ENCODE measurements around the gene CNOT4.

Gene CNOT4

DNA sequence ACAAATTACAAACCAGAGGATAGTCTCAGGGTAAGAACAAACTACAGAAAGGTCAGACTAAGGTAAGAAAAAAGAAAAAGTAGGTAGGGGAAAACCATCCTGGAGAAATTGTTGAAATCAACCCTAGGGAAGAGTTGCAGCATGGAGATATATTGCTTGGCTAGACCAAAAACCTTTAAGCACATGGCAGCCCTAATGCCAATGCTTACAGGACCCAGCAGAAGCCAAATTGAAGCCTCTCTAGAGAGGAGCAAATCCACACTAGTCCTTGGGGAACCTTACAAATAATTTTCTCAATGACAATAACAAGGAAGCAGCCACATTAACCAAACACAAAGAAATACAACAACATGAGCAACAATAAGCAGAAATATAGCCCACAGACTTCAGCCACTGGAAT is 81.9 kb downstream of the CNOT4 start:
- H3K4me3 Mint-ChIP-seq, result no peak overlapping the region
- no peak overlapping the region for H3K27ac Mint-ChIP-seq
- H3K4me1 Mint-ChIP-seq, result no peaks in the 10 kb centered on the region
- no peaks in the 10 kb centered on the region for H3K27me3 Mint-ChIP-seq (ENCODE audit: low read depth, poor library complexity)
- H3K36me3 Mint-ChIP-seq (ENCODE audit: low read depth), result peaks cover 42% of the 10 kb centered on the region
- DNase-seq, result no peak
- TF ChIP-seq, protein P1, sequence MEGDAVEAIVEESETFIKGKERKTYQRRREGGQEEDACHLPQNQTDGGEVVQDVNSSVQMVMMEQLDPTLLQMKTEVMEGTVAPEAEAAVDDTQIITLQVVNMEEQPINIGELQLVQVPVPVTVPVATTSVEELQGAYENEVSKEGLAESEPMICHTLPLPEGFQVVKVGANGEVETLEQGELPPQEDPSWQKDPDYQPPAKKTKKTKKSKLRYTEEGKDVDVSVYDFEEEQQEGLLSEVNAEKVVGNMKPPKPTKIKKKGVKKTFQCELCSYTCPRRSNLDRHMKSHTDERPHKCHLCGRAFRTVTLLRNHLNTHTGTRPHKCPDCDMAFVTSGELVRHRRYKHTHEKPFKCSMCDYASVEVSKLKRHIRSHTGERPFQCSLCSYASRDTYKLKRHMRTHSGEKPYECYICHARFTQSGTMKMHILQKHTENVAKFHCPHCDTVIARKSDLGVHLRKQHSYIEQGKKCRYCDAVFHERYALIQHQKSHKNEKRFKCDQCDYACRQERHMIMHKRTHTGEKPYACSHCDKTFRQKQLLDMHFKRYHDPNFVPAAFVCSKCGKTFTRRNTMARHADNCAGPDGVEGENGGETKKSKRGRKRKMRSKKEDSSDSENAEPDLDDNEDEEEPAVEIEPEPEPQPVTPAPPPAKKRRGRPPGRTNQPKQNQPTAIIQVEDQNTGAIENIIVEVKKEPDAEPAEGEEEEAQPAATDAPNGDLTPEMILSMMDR (IDR thresholded peaks at IDR 0.05), result no peak
- H3K9me3 Mint-ChIP-seq, result no peaks in the 10 kb centered on the region

DNA sequence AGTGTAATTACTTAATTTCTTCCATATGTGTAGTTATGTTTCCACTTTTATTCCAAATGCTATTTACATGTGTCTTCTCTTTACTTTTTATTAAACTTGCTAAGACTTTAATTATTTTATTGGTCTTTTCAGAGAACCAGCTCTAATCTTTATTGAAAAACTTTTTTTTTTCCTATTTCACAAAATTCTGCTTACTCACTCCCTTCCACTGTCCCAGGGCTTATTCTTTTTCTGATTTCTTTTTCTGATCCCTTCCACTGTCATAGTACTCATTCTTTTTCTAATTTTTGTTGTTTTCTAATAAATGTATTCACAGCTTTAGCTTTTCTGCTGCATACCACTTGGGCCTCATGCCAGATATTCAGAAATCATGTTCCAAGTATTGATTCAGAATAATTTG is 82.7 kb downstream of the CNOT4 start:
- no peaks in the 10 kb centered on the region for H3K27me3 Mint-ChIP-seq (ENCODE audit: low read depth, poor library complexity)
- no peak overlapping the region for H3K4me3 Mint-ChIP-seq
- DNase-seq, result no peak
- no peaks in the 10 kb centered on the region for H3K4me1 Mint-ChIP-seq
- no peaks in the 10 kb centered on the region for H3K9me3 Mint-ChIP-seq
- TF ChIP-seq, protein P1 (IDR thresholded peaks at IDR 0.05), result no peak
- H3K27ac Mint-ChIP-seq, result no peak overlapping the region
- peaks cover 34% of the 10 kb centered on the region for H3K36me3 Mint-ChIP-seq (ENCODE audit: low read depth)

DNA sequence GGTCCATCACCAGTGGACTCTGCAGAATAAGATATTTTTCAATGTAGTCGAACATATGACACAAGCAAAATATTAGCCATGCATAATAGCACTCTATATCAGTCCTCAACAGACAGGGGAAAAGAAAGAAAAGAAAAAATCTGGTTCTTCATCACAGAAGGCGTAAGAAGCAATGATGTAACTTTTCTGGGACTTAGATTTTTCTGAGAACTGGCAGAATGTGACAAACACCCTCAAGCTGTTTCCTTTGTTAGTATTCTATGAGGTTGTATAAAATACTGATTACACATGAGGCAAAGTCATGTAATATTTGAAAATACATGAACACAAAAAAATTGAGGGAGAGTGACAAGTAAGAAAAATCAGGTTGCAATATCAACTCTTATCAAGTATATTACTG is 84.9 kb downstream of the CNOT4 start:
- Mint-ChIP-seq H3K9me3 (no peaks in the 10 kb centered on the region), H3K4me1 (no peaks in the 10 kb centered on the region), H3K4me3 (no peak overlapping the region), H3K27me3 (ENCODE audit: low read depth, poor library complexity) (no peaks in the 10 kb centered on the region), H3K36me3 (ENCODE audit: low read depth) (peaks cover 32% of the 10 kb centered on the region), H3K27ac (peak overlapping the region; percentile 28)
- no peak for DNase-seq
- TF ChIP-seq, protein P1 (IDR thresholded peaks at IDR 0.05), result no peak

DNA sequence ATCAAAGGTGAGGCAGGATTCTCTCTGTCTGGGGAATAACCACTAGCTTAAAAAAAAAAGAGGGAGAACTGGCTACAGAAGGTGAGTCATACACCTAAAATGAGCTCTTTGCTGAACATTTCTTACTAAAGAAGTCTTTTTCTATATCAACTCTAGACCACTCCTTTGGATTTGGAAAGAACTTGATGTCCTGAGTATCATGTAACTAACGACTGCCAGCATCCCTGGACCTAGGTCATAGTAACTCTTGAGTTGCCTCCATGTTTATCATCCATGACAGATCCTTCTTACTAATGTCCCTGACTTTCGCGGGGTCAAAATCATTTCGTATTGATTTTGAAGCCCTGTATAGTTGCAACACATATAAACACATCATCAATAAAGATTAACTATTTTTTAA is 89.1 kb downstream of the CNOT4 start:
- no peak overlapping the region for H3K4me3 Mint-ChIP-seq
- no peak overlapping the region for H3K27ac Mint-ChIP-seq
- no peak for DNase-seq

DNA sequence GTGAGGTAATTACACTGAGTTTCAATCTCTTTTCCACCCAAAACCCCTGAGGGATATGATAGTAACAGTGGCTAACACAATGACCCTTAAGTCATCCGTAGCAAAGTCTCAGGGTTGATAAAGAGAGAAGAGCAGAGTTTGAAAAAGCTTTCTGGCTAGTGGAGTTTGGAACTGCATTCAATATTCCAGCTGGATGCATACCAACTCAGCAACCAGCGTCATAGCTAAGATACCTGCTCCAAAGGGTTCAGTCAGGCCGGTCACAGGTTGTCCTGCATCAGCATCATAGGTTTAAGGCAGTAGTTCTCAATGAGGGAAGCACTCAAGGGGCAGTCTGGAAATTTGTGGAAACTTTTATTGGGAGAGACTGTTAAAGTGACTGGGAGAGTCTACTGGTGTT is 93.5 kb downstream of the CNOT4 start:
- TF ChIP-seq, protein P1 (IDR thresholded peaks at IDR 0.05), result no peak
- no peaks in the 10 kb centered on the region for H3K4me1 Mint-ChIP-seq
- H3K9me3 Mint-ChIP-seq, result no peaks in the 10 kb centered on the region
- no peak for DNase-seq
- no peaks in the 10 kb centered on the region for H3K27me3 Mint-ChIP-seq (ENCODE audit: low read depth, poor library complexity)
- no peak overlapping the region for H3K27ac Mint-ChIP-seq
- H3K36me3 Mint-ChIP-seq (ENCODE audit: low read depth), result peaks cover 9% of the 10 kb centered on the region
- no peak overlapping the region for H3K4me3 Mint-ChIP-seq

More for the DNA sequence above, 89.1 kb downstream of the CNOT4 start:
- Mint-ChIP-seq H3K4me1 (no peaks in the 10 kb centered on the region), H3K9me3 (no peaks in the 10 kb centered on the region), H3K27me3 (ENCODE audit: low read depth, poor library complexity) (no peaks in the 10 kb centered on the region), H3K36me3 (ENCODE audit: low read depth) (peaks cover 20% of the 10 kb centered on the region)
- TF ChIP-seq, protein P1 (IDR thresholded peaks at IDR 0.05), result no peak

DNA sequence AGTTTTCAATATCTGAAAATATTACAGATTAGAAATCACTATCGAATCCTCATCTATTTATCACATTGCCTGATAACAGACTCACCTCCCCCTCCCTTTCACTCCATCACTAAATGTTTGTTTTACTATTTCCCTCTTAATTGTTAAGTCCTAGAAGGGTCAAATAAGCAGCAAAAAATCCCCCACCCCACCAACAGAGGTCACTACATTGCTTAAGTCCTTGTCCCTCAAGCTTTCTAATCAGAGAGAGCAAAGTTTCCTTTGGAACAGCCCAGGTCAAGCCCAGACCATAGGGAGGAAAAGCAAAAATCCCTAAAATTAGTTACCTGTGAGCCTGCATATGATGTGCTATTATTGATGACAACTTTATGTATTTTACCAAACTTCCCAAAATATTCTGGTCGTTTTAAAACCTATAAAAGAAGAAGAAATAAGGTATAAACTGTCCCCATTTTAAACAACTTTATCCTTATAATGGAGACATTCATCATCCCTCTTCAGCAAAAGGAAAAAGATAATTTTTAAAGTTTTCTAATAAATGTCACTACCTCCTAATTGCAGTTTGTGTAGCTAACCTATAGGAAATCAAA is 95.0 kb downstream of the CNOT4 start:
- Mint-ChIP-seq H3K4me3 (no peak overlapping the region), H3K36me3 (ENCODE audit: low read depth) (peaks cover 5% of the 10 kb centered on the region), H3K4me1 (no peaks in the 10 kb centered on the region), H3K27me3 (ENCODE audit: low read depth, poor library complexity) (no peaks in the 10 kb centered on the region), H3K27ac (no peak overlapping the region), H3K9me3 (no peaks in the 10 kb centered on the region)
- TF ChIP-seq, protein P1 (IDR thresholded peaks at IDR 0.05), result peak; percentile 56
- DNase-seq, result peak; percentile 21
